K562 (cell line): ENCODE data around the gene IRF9. TPM values are rescaled to one million over a fixed set of nuclear protein-coding genes. Genes with fewer than 3 reads are reported as not detected.

Source experiments
- ATAC-seq: fragments of 200-7000 bp; cut with Tn5 transposase; 3 replicates; pipeline ENCODE4 v1.9.1; 2020; ENCODE audit warnings: moderate library complexity
- BruUV-seq: library from RNA; stranded (reverse); fragments of 400-500 nt; replicated peaks from 2 replicates; lab custom pipeline; 2021; lab: Mats Ljungman, UMichigan
- CTCF ChIA-PET: fragments of 300-600 bp; formaldehyde crosslinking; extraction: SDS; loops from one replicate; lab custom pipeline; 2021; ENCODE audit warnings: low intra/inter-chr PET ratio; lab: Yijun Ruan, JAX
- POLR2A ChIA-PET: fragments of 300-600, 350-650 bp; sonication (Branson Sonifier 250); formaldehyde crosslinking; extraction: SDS; loops from one replicate; lab custom pipeline; 2021; ENCODE audit warnings: antibody characterized with exemption, inconsistent platforms; lab: Yijun Ruan, JAX
- DNase-seq, 4 experiments: peaks; one replicate each; pipeline versions ENCODE4 v3.0.0 to v3.0.0-alpha.2; 2011 to 2018; ENCODE audit warnings: low spot score in 3 of 4, mixed read lengths in 3 of 4; ENCODE audit errors: extremely low read depth in 1 of 4
- FAIRE-seq: peaks from 2 replicates; lab custom pipeline; 2011; peaks lifted over from hg19 to GRCh38; lab: Jason Lieb, UNC
- H2AFZ ChIP-seq: 2 replicates; pipeline ENCODE4 v1.6.0; 2011; ENCODE audit warnings: low read depth, low read length, control low read depth, inconsistent platforms
- H3K27ac ChIP-seq: fragments of 200-600 bp; 3 replicates; pipeline ENCODE4 v1.8.0; 2011; ENCODE audit warnings: low read depth, mild to moderate bottlenecking, control low read depth, inconsistent platforms, low read length, moderate library complexity, mixed read lengths; ENCODE audit errors: extremely low read depth
- H3K27me3 ChIP-seq, 2 experiments: fragments of 300-600 bp in 1 of 2; 2 replicates in 1 of 2; 3 replicates in 1 of 2; pipeline versions ENCODE4 v1.6.0 to v1.8.0; 2011; ENCODE audit warnings: inconsistent platforms in 2 of 2, low read length in 2 of 2, mild to moderate bottlenecking in 1 of 2, mixed read lengths in 1 of 2, moderate library complexity in 1 of 2; ENCODE audit not compliant: control insufficient read depth in 2 of 2, insufficient read depth in 2 of 2
- H3K36me3 ChIP-seq: fragments of 300-600 bp; 3 replicates; pipeline ENCODE4 v1.8.0; 2011; ENCODE audit warnings: mild to moderate bottlenecking, low read length, inconsistent platforms; ENCODE audit not compliant: control insufficient read depth, insufficient read depth
- H3K4me1 ChIP-seq, 2 experiments: fragments of 200-600 bp in 1 of 2; replicated peaks in 1 of 2; 2 replicates in 1 of 2; 3 replicates in 1 of 2; pipeline versions ENCODE4 v1.5.1 to v1.8.0; 2011; ENCODE audit warnings: inconsistent platforms in 2 of 2, low read length in 2 of 2, mild to moderate bottlenecking in 1 of 2, mixed read lengths in 1 of 2, moderate library complexity in 1 of 2; ENCODE audit not compliant: control insufficient read depth in 2 of 2, insufficient read depth in 2 of 2
- H3K4me2 ChIP-seq: 2 replicates; pipeline ENCODE4 v1.6.1; 2011; ENCODE audit warnings: low read length, control low read depth, inconsistent platforms, mixed read lengths; ENCODE audit not compliant: insufficient read depth
- H3K4me3 ChIP-seq: fragments of 200-600 bp; sonication (generic), shearing (Covaris generic); 2 replicates; pipeline ENCODE4 v1.5.1; 2016; ENCODE audit warnings: control low read depth, inconsistent platforms
- H3K79me2 ChIP-seq: fragments of 200-600 bp; 3 replicates; pipeline ENCODE4 v1.8.0; 2011; ENCODE audit warnings: low read length, inconsistent platforms; ENCODE audit not compliant: control insufficient read depth, insufficient read depth
- H3K9ac ChIP-seq, 2 experiments: 2 replicates each; pipeline versions ENCODE4 v1.6.0 to v1.6.1; 2011; ENCODE audit warnings: low read depth in 2 of 2, low read length in 2 of 2, control low read depth in 1 of 2, inconsistent platforms in 1 of 2, mild to moderate bottlenecking in 1 of 2, mixed read lengths in 1 of 2; ENCODE audit not compliant: insufficient read depth in 1 of 2
- H3K9me1 ChIP-seq: one replicate; pipeline ENCODE4 v1.6.0; 2011; ENCODE audit warnings: inconsistent platforms, mild to moderate bottlenecking, low read length, moderate library complexity; ENCODE audit not compliant: control insufficient read depth, insufficient read depth
- H3K9me3 ChIP-seq: replicated peaks from 2 replicates; pipeline ENCODE4 v1.5.1; 2011; ENCODE audit warnings: low read depth, low read length, inconsistent platforms; ENCODE audit not compliant: control insufficient read depth, insufficient read depth
- H4K20me1 ChIP-seq: replicated peaks from 2 replicates; pipeline ENCODE4 v1.6.1; 2011; ENCODE audit warnings: low read length, inconsistent platforms, mixed read lengths; ENCODE audit not compliant: control insufficient read depth, insufficient read depth
- BRD9 ChIP-seq: fragments of 450-650 bp; IDR thresholded peaks from 2 replicates; pipeline ENCODE4 v1.6.1; 2018; ENCODE audit warnings: low read depth; ENCODE audit not compliant: partially characterized antibody
- DNMT1 ChIP-seq: fragments of 450-650 bp; IDR thresholded peaks from 2 replicates; pipeline ENCODE4 v1.6.1; 2016; ENCODE audit warnings: antibody characterized with exemption, mild to moderate bottlenecking
- ELF2 ChIP-seq: fragments of 250-450 bp; sonication (Bioruptor Pico); IDR thresholded peaks from 2 replicates; pipeline ENCODE4 v1.5.0; 2021; ENCODE audit warnings: mild to moderate bottlenecking
- GABPB2 ChIP-seq: fragments of 250-450 bp; sonication (Bioruptor Pico); conservative IDR thresholded peaks from 2 replicates; pipeline ENCODE4 v1.5.1; 2021; ENCODE audit warnings: mild to moderate bottlenecking
- HNRNPH1 ChIP-seq: fragments of 200-400 bp; formaldehyde crosslinking; optimal IDR thresholded peaks from 2 replicates; pipeline ENCODE3; 2017; ENCODE audit warnings: low read depth, mild to moderate bottlenecking, low read length, moderate library complexity
- HOXB6 ChIP-seq: fragments of 250-450 bp; sonication (Bioruptor Pico); IDR thresholded peaks from 2 replicates; pipeline ENCODE4 v1.5.1; 2022; ENCODE audit warnings: mild to moderate bottlenecking, borderline replicate concordance
- IFI16 ChIP-seq: fragments of 250-450 bp; sonication (Bioruptor Pico); IDR thresholded peaks from 2 replicates; pipeline ENCODE4 v2.1.2; 2022; ENCODE audit warnings: mild to moderate bottlenecking, inconsistent platforms
- IRF2 ChIP-seq: sonication (generic); formaldehyde crosslinking; IDR thresholded peaks from 2 replicates; pipeline ENCODE4 v1.8.1; 2022; ENCODE audit warnings: mild to moderate bottlenecking, missing genetic modification reagents
- NCOR1 ChIP-seq: fragments of 450-650 bp; IDR thresholded peaks from 2 replicates; pipeline ENCODE4 v1.6.1; 2016; ENCODE audit warnings: mild to moderate bottlenecking, moderate library complexity
- POLR3G ChIP-seq: IDR thresholded peaks from 2 replicates; pipeline ENCODE4 v1.6.1; 2011; ENCODE audit not compliant: insufficient read length, insufficient replicate concordance; ENCODE audit errors: extremely low read depth
- POU5F1 ChIP-seq: fragments of 150-350 bp; IDR thresholded peaks from 2 replicates; pipeline ENCODE4 v1.6.1; 2014; ENCODE audit warnings: borderline replicate concordance, low read length, low read depth, mild to moderate bottlenecking; ENCODE audit not compliant: partially characterized antibody
- SMAD3 ChIP-seq: fragments of 450-650 bp; formaldehyde crosslinking; conservative IDR thresholded peaks from 2 replicates; pipeline ENCODE4 v1.4.0; 2020; ENCODE audit warnings: mild to moderate bottlenecking
- SRSF7 ChIP-seq: fragments of 200-400 bp; formaldehyde crosslinking; optimal IDR thresholded peaks from 2 replicates; pipeline ENCODE3; 2017; ENCODE audit warnings: mild to moderate bottlenecking, low read depth, low read length
- ZHX1 ChIP-seq: fragments of 150-350 bp; conservative IDR thresholded peaks from 2 replicates; pipeline ENCODE4 v1.6.1; 2014; ENCODE audit warnings: low read length
- ZNF277 ChIP-seq: fragments of 250-450 bp; sonication (Bioruptor Pico); IDR thresholded peaks from 2 replicates; pipeline ENCODE4 v1.8.0; 2022; ENCODE audit warnings: inconsistent platforms, mild to moderate bottlenecking, moderate library complexity, borderline replicate concordance
- WGBS: fragments of 100-300 bp; shearing (Covaris generic); methylation state at CpG from one replicate; pipeline ENCODE4 v1.1.6; 2016; ENCODE audit warnings: low coverage, mixed read lengths; ENCODE audit not compliant: insufficient coverage; ENCODE audit errors: missing lambda C conversion rate; 5-methylcytosine and 5-hydroxymethylcytosine counted together
- in situ Hi-C: fragments of 300-500 bp; cut with MboI; formaldehyde crosslinking; loops from 4 replicates; pipeline ENCODE4 v1.15.0; 2018; ENCODE audit warnings: inconsistent platforms, mixed read lengths
- intact Hi-C: fragments of 100-400 bp; cut with micrococcal nuclease; formaldehyde crosslinking; loops from 2 replicates; pipeline ENCODE4 v1.14.2; 2022
- polyA plus RNA-seq, 8 experiments: library from polyadenylated mRNA; depleted of rRNA in 4 of 8; stranded (reverse) in 5 of 8; unstranded in 3 of 8; fragments of >200 nt; fragmentation: Nextera tagmentation in 2 of 8; fragmentation: Illumina TruSeq in 1 of 8; extraction: Ambion mirVana in 2 of 8; extraction: Trizol in 1 of 8; gene quantifications; 2 replicates each; pipeline versions ENCODE4 v1.2.1 to v1.2.3, GENCODE V29; 2011 to 2014; ENCODE audit warnings: inconsistent platforms in 1 of 8, missing spikeins in 1 of 8
- total RNA-seq, 7 experiments: library from RNA; depleted of rRNA in 6 of 7; stranded (reverse); fragments of >200 nt in 6 of 7; fragmentation: Illumina TruSeq in 2 of 7; extraction: Trizol in 2 of 7; gene quantifications; 2 replicates each; pipeline versions ENCODE4 v1.2.1 to v1.2.3, GENCODE V29; 2011 to 2021; ENCODE audit warnings: low replicate concordance in 1 of 7

The IRF9 gene
- total and polyA plus RNA-seq, 9 of the 15 experiments (the other 6 are each of a cell fraction or from before 2014, with no cell fraction given) = 0.79 to 14.8 (median 6.1) TPM

GRCh38 chr14:24187539-24187915 is 26.5 kb downstream of the IRF9 start:
- DNase-seq (no peak), ATAC-seq (no peak), FAIRE-seq (no peak)
- H2AFZ ChIP-seq = no peak overlapping the region
- intact Hi-C loops = no loop called here
- ChIA-PET CTCF (no interaction called here), POLR2A (no interaction called here)
- H3K79me2 ChIP-seq = peaks cover 23% of the 10 kb centered on the region
- peak overlapping the region; percentile 71 for H3K4me3 ChIP-seq
- H3K9ac ChIP-seq = peak overlapping the region; percentile 87 to 91
- no peaks in the 10 kb centered on the region for H3K9me3 ChIP-seq
- WGBS = 31% methylated on average over 2 of the region's 2 CpGs
- H3K4me1 ChIP-seq = peaks cover 0 to 21% of the 10 kb centered on the region in 2 experiments; a peak in 3 of 5 replicates
- H4K20me1 ChIP-seq = peaks cover 9% of the 10 kb centered on the region; the same call in 1 of the 2 replicates
- H3K36me3 ChIP-seq = peaks cover 71% of the 10 kb centered on the region; the same call in 2 of the 3 replicates
- in situ Hi-C loops = no loop called here
- H3K27me3 ChIP-seq = no peaks in the 10 kb centered on the region
- TF ChIP-seq ZNF277 (CRISPR knock-in tag) (no peak), IFI16 (CRISPR knock-in tag) (no peak), SRSF7 (no peak), SMAD3 (CRISPR knock-in tag) (no peak), HNRNPH1 (no peak), DNMT1 (no peak), IRF2 (CRISPR knock-in tag) (no peak), GABPB2 (CRISPR knock-in tag) (no peak), POU5F1 (no peak), ZHX1 (no peak), BRD9 (no peak), NCOR1 (no peak), HOXB6 (CRISPR knock-in tag) (no peak), ELF2 (CRISPR knock-in tag) (no peak), POLR3G (no peak)
- no TSS peak for BruUV-seq
- peak overlapping the region; percentile 87 for H3K4me2 ChIP-seq
- H3K9me1 ChIP-seq = peaks cover 3% of the 10 kb centered on the region
- no peak overlapping the region for H3K27ac ChIP-seq
